Measurements from ENCODE around the gene PKP4.

GRCh38 chr2:158560259-158560658, 103.5 kb downstream of the PKP4 start:
- no peak for TF ChIP-seq CTCF (IDR thresholded peaks at IDR 0.05)
- TF ChIP-seq POLR2A (IDR thresholded peaks at IDR 0.05) = no peak
